Measurements from ENCODE around the gene PSME2.

Gene PSME2

GRCh38 chr14:24189460-24189859 lies 43.0 kb upstream of the PSME2 start:
- DNase-seq (ENCODE audit: low spot score), result no peak
- TF ChIP-seq, protein P1, sequence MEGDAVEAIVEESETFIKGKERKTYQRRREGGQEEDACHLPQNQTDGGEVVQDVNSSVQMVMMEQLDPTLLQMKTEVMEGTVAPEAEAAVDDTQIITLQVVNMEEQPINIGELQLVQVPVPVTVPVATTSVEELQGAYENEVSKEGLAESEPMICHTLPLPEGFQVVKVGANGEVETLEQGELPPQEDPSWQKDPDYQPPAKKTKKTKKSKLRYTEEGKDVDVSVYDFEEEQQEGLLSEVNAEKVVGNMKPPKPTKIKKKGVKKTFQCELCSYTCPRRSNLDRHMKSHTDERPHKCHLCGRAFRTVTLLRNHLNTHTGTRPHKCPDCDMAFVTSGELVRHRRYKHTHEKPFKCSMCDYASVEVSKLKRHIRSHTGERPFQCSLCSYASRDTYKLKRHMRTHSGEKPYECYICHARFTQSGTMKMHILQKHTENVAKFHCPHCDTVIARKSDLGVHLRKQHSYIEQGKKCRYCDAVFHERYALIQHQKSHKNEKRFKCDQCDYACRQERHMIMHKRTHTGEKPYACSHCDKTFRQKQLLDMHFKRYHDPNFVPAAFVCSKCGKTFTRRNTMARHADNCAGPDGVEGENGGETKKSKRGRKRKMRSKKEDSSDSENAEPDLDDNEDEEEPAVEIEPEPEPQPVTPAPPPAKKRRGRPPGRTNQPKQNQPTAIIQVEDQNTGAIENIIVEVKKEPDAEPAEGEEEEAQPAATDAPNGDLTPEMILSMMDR (IDR thresholded peaks at IDR 0.05; ENCODE audit: extremely low read depth, insufficient read depth, missing control alignments), result no peak
- in situ Hi-C loops (cut with MboI; ENCODE audit: low pct_unique_long_range_greater_than_20kb, low sequenced_read_pairs, unreplicated experiment), result no loop called here

GRCh38 chr14:24189059-24189375 lies 42.6 kb upstream of the PSME2 start:
- in situ Hi-C loops (cut with MboI; ENCODE audit: low pct_unique_long_range_greater_than_20kb, low sequenced_read_pairs, unreplicated experiment), result no loop called here
- DNase-seq (ENCODE audit: low spot score), result no peak
- TF ChIP-seq, protein P1 (IDR thresholded peaks at IDR 0.05; ENCODE audit: extremely low read depth, insufficient read depth, missing control alignments), result no peak

DNA sequence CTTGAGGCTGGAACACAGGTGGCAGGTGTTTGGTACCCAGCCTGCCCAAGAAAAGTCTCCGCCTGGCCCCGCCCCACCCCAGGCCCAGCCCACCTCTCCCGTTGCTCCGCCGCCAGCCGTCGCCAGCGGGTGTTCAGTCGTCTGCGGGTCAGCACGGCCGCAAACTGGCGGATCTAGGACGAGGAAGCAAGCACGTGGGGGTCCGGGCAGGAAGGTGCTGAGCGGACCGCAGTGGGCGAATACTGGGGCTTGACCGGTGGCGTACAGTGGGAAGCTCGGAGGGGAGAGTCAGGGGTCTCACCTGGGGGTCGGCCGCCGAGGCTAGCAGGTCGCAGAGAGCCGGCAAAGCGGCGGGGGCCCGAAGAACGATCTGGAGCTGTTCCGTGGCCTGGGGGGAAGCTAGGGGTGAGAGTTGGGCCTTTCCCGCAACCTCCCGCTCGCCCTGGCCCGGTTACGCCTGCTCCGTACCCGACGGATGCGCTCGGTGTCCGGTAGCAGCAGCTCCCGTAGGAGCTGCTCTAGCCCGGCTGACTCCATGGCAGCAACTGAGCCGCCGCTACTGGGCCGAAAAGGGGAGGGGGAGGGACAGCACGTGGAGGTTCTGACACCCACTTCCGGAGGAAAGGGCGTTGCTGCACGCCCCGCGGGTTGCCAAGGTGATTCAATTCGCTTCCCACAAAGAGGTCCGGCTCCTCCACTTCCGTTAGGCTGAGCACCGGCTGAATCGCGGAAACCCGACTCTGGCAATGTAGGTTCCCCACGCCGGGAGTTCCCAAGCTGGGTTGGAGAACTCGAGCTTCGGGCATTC lies 42.0 kb upstream of the PSME2 start, which contains the start of gene IPO4:
Gene IPO4, minus strand, starts transcription at position 566 of the 808 bp plus-strand sequence. Its CDS starts 29 bp downstream, at position 537.
- TF ChIP-seq, protein P1 (IDR thresholded peaks at IDR 0.05; ENCODE audit: extremely low read depth, insufficient read depth, missing control alignments), result no peak
- peak; percentile 99 for DNase-seq (ENCODE audit: low spot score)
- in situ Hi-C loops (cut with MboI; ENCODE audit: low pct_unique_long_range_greater_than_20kb, low sequenced_read_pairs, unreplicated experiment), result no loop called here

DNA sequence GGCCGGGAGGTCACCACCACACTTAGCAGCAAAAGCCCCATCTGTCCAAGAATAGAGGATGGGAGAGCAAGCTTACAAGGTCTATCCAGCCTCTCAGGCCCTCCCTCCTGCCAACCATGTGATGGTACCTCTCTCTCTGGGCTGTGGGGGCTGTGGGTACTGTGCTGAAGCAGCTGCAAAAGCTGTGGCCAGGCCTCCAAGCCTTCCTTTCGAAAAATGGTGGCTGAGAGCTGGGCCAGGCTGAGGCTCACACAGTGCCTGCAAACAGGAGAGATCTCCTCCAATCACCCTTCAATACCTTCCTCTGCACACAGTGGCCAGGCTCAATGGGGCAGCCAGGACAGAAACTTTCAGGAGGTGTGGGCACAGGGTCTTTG lies 41.1 kb upstream of the PSME2 start:
- DNase-seq (ENCODE audit: low spot score), result no peak
- in situ Hi-C loops (cut with MboI; ENCODE audit: low pct_unique_long_range_greater_than_20kb, low sequenced_read_pairs, unreplicated experiment), result no loop called here
- TF ChIP-seq, protein P1 (IDR thresholded peaks at IDR 0.05; ENCODE audit: extremely low read depth, insufficient read depth, missing control alignments), result no peak

DNA sequence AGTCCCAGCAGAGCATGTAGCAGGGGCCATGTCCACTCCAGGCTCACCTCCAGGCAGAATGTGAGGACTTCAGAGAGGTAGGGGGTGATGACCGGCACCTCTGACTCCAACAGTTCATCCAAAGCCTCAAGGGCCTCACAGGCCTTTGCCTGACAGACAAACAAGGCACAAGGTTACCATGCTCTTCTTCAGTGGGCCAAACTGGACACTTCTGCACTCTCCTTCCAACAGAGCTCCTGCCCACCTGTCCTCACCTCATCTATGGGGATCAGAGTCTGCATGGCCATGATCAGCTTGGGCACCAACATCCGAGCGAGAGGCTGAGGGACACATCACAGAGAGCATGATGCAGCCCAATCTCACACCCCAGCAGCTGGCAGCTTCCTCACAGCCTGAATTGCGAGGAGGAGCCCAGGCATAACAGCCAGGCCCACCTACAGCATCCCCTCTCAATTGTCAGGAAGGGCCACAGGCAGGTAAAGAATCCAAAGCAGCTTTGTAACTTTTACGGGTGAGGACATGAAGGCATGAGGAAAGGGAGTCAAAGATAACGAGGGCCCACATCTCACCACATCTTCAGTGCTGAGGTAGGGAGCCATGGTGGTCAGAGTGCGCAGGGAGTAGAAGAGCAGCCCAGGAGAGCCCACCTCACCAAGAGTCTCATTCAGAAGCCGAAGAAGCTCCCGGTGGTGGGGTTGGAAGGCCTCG lies 40.6 kb upstream of the PSME2 start:
- in situ Hi-C loops (cut with MboI; ENCODE audit: low pct_unique_long_range_greater_than_20kb, low sequenced_read_pairs, unreplicated experiment), result no loop called here
- TF ChIP-seq, protein P1 (IDR thresholded peaks at IDR 0.05; ENCODE audit: extremely low read depth, insufficient read depth, missing control alignments), result no peak
- DNase-seq (ENCODE audit: low spot score), result no peak

DNA sequence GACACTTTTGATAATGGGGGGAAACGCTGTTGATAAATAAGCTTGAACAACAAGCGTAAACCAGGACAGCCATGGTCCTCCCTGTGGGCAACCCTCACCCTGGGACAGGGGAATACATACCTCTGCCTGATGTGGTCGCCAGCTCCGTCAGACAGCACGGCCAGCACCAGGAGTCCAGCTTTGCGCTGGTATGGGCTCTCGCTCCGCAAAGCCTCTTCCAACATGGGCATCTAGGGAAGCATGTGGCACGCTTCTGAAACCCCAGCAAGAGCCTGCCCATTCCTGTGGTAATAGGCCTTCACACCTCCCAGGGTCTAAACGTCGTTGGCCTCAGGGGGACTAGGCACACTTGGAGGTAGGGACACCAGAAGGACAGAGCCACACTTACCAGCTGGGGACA lies 39.3 kb upstream of the PSME2 start:
- no peak for DNase-seq (ENCODE audit: low spot score)
- TF ChIP-seq, protein P1 (IDR thresholded peaks at IDR 0.05; ENCODE audit: extremely low read depth, insufficient read depth, missing control alignments), result no peak
- in situ Hi-C loops (cut with MboI; ENCODE audit: low pct_unique_long_range_greater_than_20kb, low sequenced_read_pairs, unreplicated experiment), result no loop called here

Data from GM13977 (cell line).